OCI-LY3 (cell line): ENCODE data around the gene RORB.

Experiments used
- EZH2phosphoT487 ChIP-seq: fragments of 200-600 bp; shearing (Covaris generic); IDR thresholded peaks from 2 replicates; pipeline ENCODE4 v1.6.1; 2018; ENCODE audit warnings: antibody characterized with exemption, mixed run types, low read depth
- TF ChIP-seq, protein P1 (sequence below): fragments of 200-600, 300-600 bp; sonication (generic); IDR thresholded peaks from 2 replicates; pipeline ENCODE4 v1.5.1; 2014; ENCODE audit warnings: antibody characterized with exemption, low read length, low read depth

- TF ChIP-seq, protein P1, sequence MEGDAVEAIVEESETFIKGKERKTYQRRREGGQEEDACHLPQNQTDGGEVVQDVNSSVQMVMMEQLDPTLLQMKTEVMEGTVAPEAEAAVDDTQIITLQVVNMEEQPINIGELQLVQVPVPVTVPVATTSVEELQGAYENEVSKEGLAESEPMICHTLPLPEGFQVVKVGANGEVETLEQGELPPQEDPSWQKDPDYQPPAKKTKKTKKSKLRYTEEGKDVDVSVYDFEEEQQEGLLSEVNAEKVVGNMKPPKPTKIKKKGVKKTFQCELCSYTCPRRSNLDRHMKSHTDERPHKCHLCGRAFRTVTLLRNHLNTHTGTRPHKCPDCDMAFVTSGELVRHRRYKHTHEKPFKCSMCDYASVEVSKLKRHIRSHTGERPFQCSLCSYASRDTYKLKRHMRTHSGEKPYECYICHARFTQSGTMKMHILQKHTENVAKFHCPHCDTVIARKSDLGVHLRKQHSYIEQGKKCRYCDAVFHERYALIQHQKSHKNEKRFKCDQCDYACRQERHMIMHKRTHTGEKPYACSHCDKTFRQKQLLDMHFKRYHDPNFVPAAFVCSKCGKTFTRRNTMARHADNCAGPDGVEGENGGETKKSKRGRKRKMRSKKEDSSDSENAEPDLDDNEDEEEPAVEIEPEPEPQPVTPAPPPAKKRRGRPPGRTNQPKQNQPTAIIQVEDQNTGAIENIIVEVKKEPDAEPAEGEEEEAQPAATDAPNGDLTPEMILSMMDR = no peak
- TF ChIP-seq EZH2phosphoT487 = no peak
These were observed 146.3 kb downstream of the RORB start for GRCh38 chr9:74643303-74643923.
